Measurements from ENCODE around the gene ABLIM2. TPM values are rescaled to one million over a fixed set of nuclear protein-coding genes. Genes with fewer than 3 reads are reported as not detected.
"Not testable (repeated sequence)": the region's sequence is repeated elsewhere in the genome, so short reads cannot be mapped to it uniquely, and the experiment has no call there.

Gene ABLIM2
- total RNA-seq, 2 experiments from 2014 or later = 0.58 to 0.64 TPM

- ATAC-seq (no peak), DNase-seq (no peak)
- no peak overlapping the region for H3K27ac Mint-ChIP-seq
- peaks cover 3% of the 10 kb centered on the region for H3K27me3 Mint-ChIP-seq
- POLR2A ChIA-PET = interaction anchor here (0.5 kb wide), 1 partner anchor 1260 kb away, joined by 5 read pairs; no protein-coding TSS in a partner anchor
- H3K4me1 Mint-ChIP-seq = no peaks in the 10 kb centered on the region
- peaks cover 7% of the 10 kb centered on the region for H3K9me3 Mint-ChIP-seq (ENCODE audit: low read depth)
- H3K4me3 Mint-ChIP-seq = no peak overlapping the region
- CTCF ChIA-PET = no interaction called here
- peaks cover 6% of the 10 kb centered on the region for H3K36me3 Mint-ChIP-seq (ENCODE audit: low read depth)
- intact Hi-C loops (cut with DNase I, micrococcal nuclease) = no loop called here
These were observed 16.1 kb downstream of the ABLIM2 start for GRCh38 chr4:8142556-8142955.

DNA sequence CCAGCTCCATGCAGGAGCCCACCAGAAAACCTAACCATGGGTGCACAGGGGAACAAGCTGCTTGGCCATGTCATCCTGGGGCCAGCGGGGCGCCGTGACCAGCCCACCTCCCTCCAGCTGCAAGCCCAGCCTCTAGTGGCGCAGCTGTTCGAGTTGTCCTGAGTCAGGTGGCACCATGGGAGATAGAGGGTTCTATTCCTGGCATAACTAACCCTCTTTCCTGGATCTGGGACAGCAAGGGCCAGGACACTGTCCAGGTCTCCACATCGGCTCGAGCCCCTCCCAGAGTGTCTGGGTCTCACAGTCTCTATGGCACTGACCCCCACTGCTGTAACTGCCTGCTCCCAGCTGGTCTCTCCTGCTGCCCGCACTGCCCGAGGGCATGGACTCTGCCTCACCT is 16.7 kb downstream of the ABLIM2 start:
- POLR2A ChIA-PET = no interaction called here
- peaks cover 6% of the 10 kb centered on the region for H3K36me3 Mint-ChIP-seq (ENCODE audit: low read depth)

DNA sequence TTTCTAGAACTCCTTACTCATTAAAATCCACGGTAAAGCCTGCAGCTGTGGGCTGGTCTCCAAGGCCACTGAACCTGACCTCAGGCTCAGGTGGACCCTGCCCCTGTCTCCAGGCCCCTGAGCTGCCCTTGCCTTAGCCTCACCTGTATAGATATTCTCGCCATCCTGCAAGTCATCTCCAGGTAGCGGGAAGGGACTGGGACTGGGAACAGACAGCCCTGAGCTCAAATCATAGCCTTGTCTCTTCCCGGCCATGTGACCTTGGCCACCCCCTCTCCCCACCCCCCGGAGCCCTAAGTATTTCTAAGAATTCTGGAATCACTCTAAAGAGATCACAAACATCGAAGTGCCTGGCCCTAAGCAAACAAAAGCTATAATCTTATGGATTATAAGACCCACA is 17.7 kb downstream of the ABLIM2 start:
- peaks cover 6% of the 10 kb centered on the region for H3K36me3 Mint-ChIP-seq (ENCODE audit: low read depth)
- no peak for ATAC-seq
- intact Hi-C loops (cut with DNase I, micrococcal nuclease) = no loop called here
- no peak overlapping the region for H3K4me3 Mint-ChIP-seq
- peaks cover 7% of the 10 kb centered on the region for H3K9me3 Mint-ChIP-seq (ENCODE audit: low read depth)
- H3K4me1 Mint-ChIP-seq = no peaks in the 10 kb centered on the region
- no peak for DNase-seq
- POLR2A ChIA-PET = interaction anchor here (0.6 kb wide), 1 partner anchor 342 kb away, joined by 3 read pairs; no protein-coding TSS in a partner anchor
- H3K27me3 Mint-ChIP-seq = peaks cover 3% of the 10 kb centered on the region
- CTCF ChIA-PET = no interaction called here
- H3K27ac Mint-ChIP-seq = no peak overlapping the region

More for the DNA sequence above, 16.7 kb downstream of the ABLIM2 start:
- CTCF ChIA-PET = no interaction called here
- Mint-ChIP-seq H3K27me3 (peaks cover 3% of the 10 kb centered on the region), H3K9me3 (ENCODE audit: low read depth) (peaks cover 7% of the 10 kb centered on the region), H3K27ac (no peak overlapping the region), H3K4me3 (no peak overlapping the region), H3K4me1 (no peaks in the 10 kb centered on the region)
- ATAC-seq (no peak), DNase-seq (no peak)
- intact Hi-C loops (cut with DNase I, micrococcal nuclease) = no loop called here

GRCh38 chr4:8139726-8140125 is 18.9 kb downstream of the ABLIM2 start:
- H3K4me3 Mint-ChIP-seq; ATAC-seq; H3K4me1 Mint-ChIP-seq; POLR2A ChIA-PET; intact Hi-C loops (cut with DNase I, micrococcal nuclease); CTCF ChIA-PET; H3K9me3 Mint-ChIP-seq (ENCODE audit: low read depth); H3K27ac Mint-ChIP-seq; DNase-seq; H3K27me3 Mint-ChIP-seq; H3K36me3 Mint-ChIP-seq (ENCODE audit: low read depth): not testable (repeated sequence)

- ATAC-seq (no peak), DNase-seq (no peak)
- Mint-ChIP-seq H3K27me3 (no peaks in the 10 kb centered on the region), H3K4me1 (no peaks in the 10 kb centered on the region), H3K27ac (no peak overlapping the region), H3K9me3 (ENCODE audit: low read depth) (peaks cover 7% of the 10 kb centered on the region), H3K36me3 (ENCODE audit: low read depth) (peaks cover 6% of the 10 kb centered on the region), H3K4me3 (no peak overlapping the region)
- intact Hi-C loops (cut with DNase I, micrococcal nuclease) = no loop called here
- ChIA-PET CTCF (no interaction called here), POLR2A (no interaction called here)
These were observed 21.5 kb downstream of the ABLIM2 start for GRCh38 chr4:8136972-8137710.

DNA sequence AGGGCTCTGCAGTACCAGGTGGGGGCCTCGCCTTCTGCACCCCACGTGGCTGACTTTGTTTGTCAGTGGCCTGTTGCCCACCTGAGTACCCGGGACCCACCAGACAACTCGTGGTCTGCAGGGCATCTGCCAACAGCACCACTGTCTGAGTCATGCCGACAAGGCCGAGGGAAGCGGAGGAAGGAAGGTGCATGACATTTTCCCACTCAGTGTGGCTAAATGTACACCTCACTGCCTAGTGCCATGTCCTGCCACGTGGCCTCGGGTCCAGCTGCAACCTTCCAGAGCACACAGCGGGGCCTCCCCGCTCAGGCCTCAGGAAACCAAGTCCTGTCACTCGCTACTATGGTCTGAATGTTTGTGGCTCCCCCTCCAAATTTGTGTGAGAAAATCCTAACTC is 22.1 kb downstream of the ABLIM2 start:
- POLR2A ChIA-PET = no interaction called here
- CTCF ChIA-PET = no interaction called here
- no peak for DNase-seq
- intact Hi-C loops (cut with DNase I, micrococcal nuclease) = no loop called here
- Mint-ChIP-seq H3K27me3 (no peaks in the 10 kb centered on the region), H3K9me3 (ENCODE audit: low read depth) (peaks cover 7% of the 10 kb centered on the region), H3K27ac (no peak overlapping the region), H3K36me3 (ENCODE audit: low read depth) (peaks cover 6% of the 10 kb centered on the region), H3K4me1 (no peaks in the 10 kb centered on the region), H3K4me3 (no peak overlapping the region)
- no peak for ATAC-seq

DNA sequence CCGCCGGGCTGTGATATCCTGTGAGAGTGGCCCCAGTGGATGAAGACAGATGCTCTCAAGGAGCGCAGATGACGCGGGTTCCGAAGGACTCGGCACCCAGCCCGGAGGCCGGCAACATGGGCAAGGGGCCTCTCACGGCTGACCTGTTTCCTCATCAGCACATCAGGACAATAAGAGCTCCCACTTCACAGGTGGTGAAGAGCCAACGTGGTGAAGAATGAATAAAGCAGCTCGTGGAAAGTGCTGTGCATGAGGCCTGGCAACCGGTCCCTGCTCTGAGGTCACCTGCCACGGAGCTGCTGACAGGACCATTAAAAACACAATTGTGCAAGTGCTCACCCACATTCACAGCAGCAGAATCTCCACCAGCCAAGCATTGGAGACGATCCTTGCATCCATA is 22.9 kb downstream of the ABLIM2 start:
- peaks cover 6% of the 10 kb centered on the region for H3K36me3 Mint-ChIP-seq (ENCODE audit: low read depth)
- H3K9me3 Mint-ChIP-seq (ENCODE audit: low read depth) = peaks cover 7% of the 10 kb centered on the region
- H3K4me1 Mint-ChIP-seq = no peaks in the 10 kb centered on the region
- H3K27me3 Mint-ChIP-seq = no peaks in the 10 kb centered on the region
- no peak for DNase-seq
- intact Hi-C loops (cut with DNase I, micrococcal nuclease) = no loop called here
- no peak overlapping the region for H3K4me3 Mint-ChIP-seq
- no peak for ATAC-seq
- CTCF ChIA-PET = interaction anchor here (0.8 kb wide), 1 partner anchor 698 kb away, joined by 3 read pairs; no protein-coding TSS in a partner anchor
- POLR2A ChIA-PET = no interaction called here
- H3K27ac Mint-ChIP-seq = no peak overlapping the region

DNA sequence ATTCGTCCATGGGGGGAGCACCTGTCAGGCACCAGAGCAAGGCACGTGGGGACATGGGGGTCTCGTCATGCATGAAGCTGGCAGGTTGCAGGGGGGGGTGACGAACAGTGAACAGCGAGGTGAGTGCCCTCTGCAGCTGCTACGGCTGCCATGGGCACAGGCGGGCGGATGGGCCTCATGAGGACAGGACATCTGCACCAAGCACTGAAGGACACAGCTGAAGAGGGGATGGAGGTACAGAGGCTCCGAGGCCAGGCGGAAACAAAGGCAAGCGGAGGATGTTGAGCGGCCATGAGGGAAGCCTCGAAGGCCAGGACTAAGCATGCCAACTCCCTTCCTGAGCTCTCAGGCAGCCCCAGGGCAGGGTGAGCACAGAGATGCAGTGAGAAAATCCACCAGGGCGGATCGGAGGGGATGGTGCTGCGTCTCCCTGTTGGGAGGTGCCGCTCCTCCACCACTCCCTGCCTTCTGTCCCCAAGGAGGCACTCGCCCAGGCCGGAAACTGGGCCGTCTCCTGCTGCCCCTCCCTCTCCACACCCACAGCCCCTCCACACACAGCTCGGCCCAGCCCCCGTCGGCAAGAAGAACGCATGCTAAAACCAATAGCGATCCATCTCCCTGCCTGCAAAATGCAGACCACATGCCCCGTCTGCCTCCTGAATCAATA is 24.6 kb downstream of the ABLIM2 start:
- Mint-ChIP-seq H3K4me3 (no peak overlapping the region), H3K36me3 (ENCODE audit: low read depth) (no peaks in the 10 kb centered on the region), H3K4me1 (no peaks in the 10 kb centered on the region), H3K27me3 (no peaks in the 10 kb centered on the region), H3K9me3 (ENCODE audit: low read depth) (peaks cover 3% of the 10 kb centered on the region), H3K27ac (no peak overlapping the region)
- ATAC-seq = no peak
- intact Hi-C loops (cut with DNase I, micrococcal nuclease) = no loop called here
- ChIA-PET CTCF (interaction anchor here (0.6 kb wide), 1 partner anchor 13 kb away, joined by 4 read pairs; no protein-coding TSS in a partner anchor), POLR2A (no interaction called here)
- no peak for DNase-seq

- H3K9me3 Mint-ChIP-seq (ENCODE audit: low read depth) = peaks cover 3% of the 10 kb centered on the region
- no peaks in the 10 kb centered on the region for H3K27me3 Mint-ChIP-seq
- H3K27ac Mint-ChIP-seq = no peak overlapping the region
- H3K4me3 Mint-ChIP-seq = no peak overlapping the region
- H3K4me1 Mint-ChIP-seq = no peaks in the 10 kb centered on the region
- DNase-seq = no peak
- POLR2A ChIA-PET = no interaction called here
- no peaks in the 10 kb centered on the region for H3K36me3 Mint-ChIP-seq (ENCODE audit: low read depth)
- no peak for ATAC-seq
- CTCF ChIA-PET = interaction anchor here (0.6 kb wide), 1 partner anchor 12 kb away, joined by 4 read pairs; no protein-coding TSS in a partner anchor
- intact Hi-C loops (cut with DNase I, micrococcal nuclease) = no loop called here
These were observed 25.5 kb downstream of the ABLIM2 start for GRCh38 chr4:8132947-8133705.

DNA sequence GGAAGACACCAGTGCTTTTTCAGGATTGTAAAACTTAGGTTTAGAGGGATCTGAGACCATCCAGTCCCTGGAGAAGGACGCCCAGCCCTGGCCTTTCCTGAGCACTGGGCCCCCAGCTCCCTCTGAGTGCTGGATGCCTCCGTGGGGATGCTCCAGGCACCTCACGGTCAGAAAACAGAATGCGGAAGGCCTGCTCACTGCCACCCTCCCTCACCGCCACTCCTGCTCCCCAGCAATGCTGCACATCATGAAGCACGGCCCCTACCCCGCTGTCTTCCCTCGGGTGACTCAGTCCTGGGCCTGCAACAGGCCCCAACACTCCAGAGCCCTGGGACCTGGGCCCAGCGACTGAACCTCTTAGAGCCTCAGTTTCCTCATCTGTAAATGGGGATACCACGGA is 26.2 kb downstream of the ABLIM2 start:
- no peak overlapping the region for H3K4me3 Mint-ChIP-seq

DNA sequence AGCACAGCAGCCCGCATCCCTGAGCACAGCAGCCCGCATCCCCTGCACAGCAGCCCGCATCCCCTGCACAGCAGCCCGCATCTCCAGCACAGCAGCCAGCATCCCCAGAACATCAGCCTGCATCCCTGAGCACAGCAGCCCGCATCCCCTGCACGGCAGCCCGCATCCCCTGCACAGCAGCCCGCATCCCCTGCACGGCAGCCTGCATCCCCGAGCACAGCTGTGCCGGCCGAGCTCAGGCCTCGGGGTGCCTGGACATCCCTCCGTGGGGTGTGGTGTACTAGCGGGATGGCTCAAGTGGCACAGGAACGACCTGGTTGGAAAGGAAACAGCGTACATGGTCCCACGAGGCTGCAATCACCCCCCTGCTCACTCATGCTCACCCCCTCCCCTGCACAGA is 26.8 kb downstream of the ABLIM2 start:
- POLR2A ChIA-PET = no interaction called here
- Mint-ChIP-seq H3K4me1 (no peaks in the 10 kb centered on the region), H3K9me3 (ENCODE audit: low read depth) (no peaks in the 10 kb centered on the region), H3K27ac (no peak overlapping the region), H3K4me3 (no peak overlapping the region), H3K27me3 (no peaks in the 10 kb centered on the region), H3K36me3 (ENCODE audit: low read depth) (no peaks in the 10 kb centered on the region)
- CTCF ChIA-PET = no interaction called here
- intact Hi-C loops (cut with DNase I, micrococcal nuclease) = no loop called here
- ATAC-seq = no peak
- no peak for DNase-seq

More for the DNA sequence above, 26.2 kb downstream of the ABLIM2 start:
- Mint-ChIP-seq H3K9me3 (ENCODE audit: low read depth) (no peaks in the 10 kb centered on the region), H3K4me1 (no peaks in the 10 kb centered on the region), H3K36me3 (ENCODE audit: low read depth) (no peaks in the 10 kb centered on the region), H3K27me3 (no peaks in the 10 kb centered on the region), H3K27ac (no peak overlapping the region)
- ChIA-PET POLR2A (no interaction called here), CTCF (no interaction called here)
- intact Hi-C loops (cut with DNase I, micrococcal nuclease) = no loop called here
- no peak for DNase-seq
- ATAC-seq = no peak

DNA sequence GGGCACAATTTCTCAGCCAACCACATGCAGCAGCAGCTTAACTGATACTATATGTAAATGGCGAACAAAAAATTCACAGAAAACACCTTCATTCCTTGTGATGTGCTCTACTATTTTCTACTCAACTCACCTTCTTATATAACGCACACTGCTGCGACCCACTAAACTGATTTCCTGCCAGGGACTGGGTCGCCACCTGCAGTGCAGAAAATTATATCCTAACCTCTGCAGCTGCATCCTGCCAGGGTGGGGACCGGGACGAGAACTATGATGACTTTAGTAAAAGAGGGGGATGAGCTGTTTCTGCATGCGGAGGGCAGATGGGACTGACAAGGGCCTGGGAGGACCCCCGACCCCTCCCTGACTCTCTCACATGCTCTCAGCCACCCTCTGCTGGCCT is 27.4 kb downstream of the ABLIM2 start:
- DNase-seq = no peak
- Mint-ChIP-seq H3K27me3 (no peaks in the 10 kb centered on the region), H3K9me3 (ENCODE audit: low read depth) (no peaks in the 10 kb centered on the region), H3K4me3 (no peak overlapping the region), H3K36me3 (ENCODE audit: low read depth) (no peaks in the 10 kb centered on the region), H3K27ac (no peak overlapping the region), H3K4me1 (no peaks in the 10 kb centered on the region)
- intact Hi-C loops (cut with DNase I, micrococcal nuclease) = no loop called here
- POLR2A ChIA-PET = no interaction called here
- CTCF ChIA-PET = no interaction called here
- no peak for ATAC-seq

All from activated CD4-positive, alpha-beta T cell treated with anti-CD3 and anti-CD28 coated beads for 36 hours (primary cell).